IMR-90 (cell line): ENCODE measurements around the gene JSRP1. TPM values are rescaled to one million over a fixed set of nuclear protein-coding genes. Genes with fewer than 3 reads are reported as not detected.

Experiments used
- ATAC-seq: fragments of 200-7000 bp; cut with Tn5 transposase; 2 replicates; pipeline ENCODE4 v1.9.1; 2020; ENCODE audit warnings: low read depth, mild to moderate bottlenecking, moderate library complexity
- BruUV-seq: library from RNA; stranded (reverse); fragments of 400-500 nt; replicated peaks from 2 replicates; lab custom pipeline; 2021; lab: Mats Ljungman, UMichigan
- CTCF ChIA-PET: fragments of 300-600 bp; formaldehyde crosslinking; extraction: SDS; loops from one replicate; lab custom pipeline; 2021; ENCODE audit warnings: antibody characterized with exemption; lab: Yijun Ruan, JAX
- POLR2A ChIA-PET: fragments of 300-600 bp; sonication (Branson Sonifier 250); formaldehyde crosslinking; loops from one replicate; lab custom pipeline; 2022; ENCODE audit warnings: antibody characterized with exemption; ENCODE audit not compliant: unreplicated experiment; lab: Charles Lee
- DNase-seq: peaks from one replicate; pipeline ENCODE4 v3.0.0; 2013
- H2AFZ ChIP-seq: replicated peaks from 2 replicates; pipeline ENCODE3; 2013; ENCODE audit warnings: low read length, mild to moderate bottlenecking; ENCODE audit not compliant: poor library complexity
- H2AK5ac ChIP-seq: 2 replicates; pipeline ENCODE4 v1.6.1; 2013; ENCODE audit warnings: low read depth, low read length, inconsistent platforms
- H2AK9ac ChIP-seq: replicated peaks from 2 replicates; pipeline ENCODE3; 2013; ENCODE audit warnings: mild to moderate bottlenecking, low read depth, low read length, moderate library complexity; ENCODE audit not compliant: poor library complexity
- H2BK120ac ChIP-seq: 2 replicates; pipeline ENCODE4 v1.6.1; 2013; ENCODE audit warnings: low read depth, low read length, inconsistent platforms
- H2BK15ac ChIP-seq: 3 replicates; pipeline ENCODE4 v1.6.1; 2013; ENCODE audit warnings: low read depth, low read length, inconsistent platforms
- H2BK20ac ChIP-seq: 2 replicates; pipeline ENCODE4 v1.6.1; 2013; ENCODE audit warnings: low read depth, mild to moderate bottlenecking, inconsistent platforms, low read length, moderate library complexity
- H2BK5ac ChIP-seq: 2 replicates; pipeline ENCODE4 v1.6.1; 2013; ENCODE audit warnings: mild to moderate bottlenecking, low read depth, low read length, inconsistent platforms; ENCODE audit not compliant: poor library complexity, severe bottlenecking
- H3K14ac ChIP-seq: replicated peaks from 2 replicates; pipeline ENCODE4 v1.6.1; 2013; ENCODE audit warnings: low read depth, low read length, inconsistent platforms
- H3K18ac ChIP-seq: 2 replicates; pipeline ENCODE4 v1.6.1; 2013; ENCODE audit warnings: low read depth, low read length, control low read depth
- H3K23ac ChIP-seq: 2 replicates; pipeline ENCODE4 v1.6.1; 2013; ENCODE audit warnings: low read depth, low read length, inconsistent platforms
- H3K27ac ChIP-seq: 2 replicates; pipeline ENCODE4 v1.5.1; 2013; ENCODE audit warnings: mild to moderate bottlenecking, control low read depth, low read length; ENCODE audit not compliant: insufficient read depth
- H3K27me3 ChIP-seq: 2 replicates; pipeline ENCODE4 v1.6.1; 2013; ENCODE audit warnings: low read length; ENCODE audit not compliant: control insufficient read depth, insufficient read depth
- H3K36me3 ChIP-seq: 2 replicates; pipeline ENCODE4 v1.6.1; 2013; ENCODE audit warnings: low read length, mixed read lengths; ENCODE audit not compliant: control insufficient read depth, insufficient read depth
- H3K4ac ChIP-seq: 2 replicates; pipeline ENCODE4 v1.6.1; 2013; ENCODE audit warnings: low read depth, low read length, inconsistent platforms
- H3K4me1 ChIP-seq: 2 replicates; pipeline ENCODE4 v1.6.1; 2013; ENCODE audit warnings: low read length, mixed read lengths; ENCODE audit not compliant: control insufficient read depth, insufficient read depth
- H3K4me2 ChIP-seq: 2 replicates; pipeline ENCODE4 v1.6.1; 2013; ENCODE audit warnings: low read depth, mild to moderate bottlenecking, control low read depth, low read length, moderate library complexity
- H3K4me3 ChIP-seq: 2 replicates; pipeline ENCODE4 v1.5.1; 2013; ENCODE audit warnings: low read depth, mild to moderate bottlenecking, control low read depth, low read length, moderate library complexity; ENCODE audit not compliant: insufficient read depth
- H3K56ac ChIP-seq: 2 replicates; pipeline ENCODE4 v1.6.1; 2013; ENCODE audit warnings: low read length, inconsistent platforms; ENCODE audit not compliant: insufficient read depth; ENCODE audit errors: extremely low read depth
- H3K79me1 ChIP-seq, 2 experiments: 2 replicates each; pipeline ENCODE4 v1.6.1; 2013; ENCODE audit warnings: low read length in 2 of 2, inconsistent platforms in 1 of 2, low read depth in 1 of 2
- H3K9ac ChIP-seq: 2 replicates; pipeline ENCODE4 v1.6.1; 2013; ENCODE audit warnings: low read depth, low read length, control low read depth
- H3K9me1 ChIP-seq: 2 replicates; pipeline ENCODE4 v1.6.1; 2013; ENCODE audit warnings: low read length, inconsistent platforms; ENCODE audit not compliant: insufficient read depth
- H3K9me3 ChIP-seq: 2 replicates; pipeline ENCODE4 v1.6.1; 2013; ENCODE audit warnings: low read length; ENCODE audit not compliant: control insufficient read depth, insufficient read depth
- H4K20me1 ChIP-seq: 2 replicates; pipeline ENCODE4 v1.6.1; 2013; ENCODE audit warnings: low read length, inconsistent platforms; ENCODE audit not compliant: insufficient read depth
- H4K5ac ChIP-seq: 2 replicates; pipeline ENCODE4 v1.6.1; 2013; ENCODE audit warnings: mild to moderate bottlenecking, low read depth, low read length, control low read depth
- H4K8ac ChIP-seq, 2 experiments: 2 replicates each; pipeline ENCODE4 v1.6.1; 2013; ENCODE audit warnings: low read depth in 2 of 2, low read length in 2 of 2, control low read depth in 1 of 2, inconsistent platforms in 1 of 2
- H4K91ac ChIP-seq: 2 replicates; pipeline ENCODE4 v1.6.1; 2013; ENCODE audit warnings: low read depth, low read length, inconsistent platforms; ENCODE audit not compliant: insufficient read depth
- BHLHE40 ChIP-seq: fragments of 150-350 bp; IDR thresholded peaks from 2 replicates; pipeline ENCODE4 v1.6.1; 2016; ENCODE audit warnings: mild to moderate bottlenecking, low read depth, low read length
- CEBPB ChIP-seq: IDR thresholded peaks from 2 replicates; pipeline ENCODE4 v1.6.1; 2012; ENCODE audit warnings: low read depth, low read length, improper control_type of control experiment
- CHD1 ChIP-seq: IDR thresholded peaks from 2 replicates; pipeline ENCODE4 v1.6.1; 2012; ENCODE audit warnings: low read depth, low read length, improper control_type of control experiment
- ELK1 ChIP-seq: fragments of 150-350 bp; IDR thresholded peaks from 2 replicates; pipeline ENCODE4 v1.6.1; 2016; ENCODE audit warnings: low read depth, mild to moderate bottlenecking, low read length, moderate library complexity, borderline replicate concordance
- FOS ChIP-seq: fragments of 150-350 bp; IDR thresholded peaks from 2 replicates; pipeline ENCODE4 v1.6.1; 2016; ENCODE audit warnings: low read depth, low read length
- MAFK ChIP-seq: IDR thresholded peaks from 2 replicates; pipeline ENCODE4 v1.6.1; 2012; ENCODE audit warnings: low read depth, low read length, improper control_type of control experiment
- MAZ ChIP-seq: IDR thresholded peaks from 2 replicates; pipeline ENCODE4 v1.6.1; 2012; ENCODE audit warnings: low read depth, mild to moderate bottlenecking, low read length, improper control_type of control experiment, moderate library complexity, borderline replicate concordance
- MXI1 ChIP-seq: IDR thresholded peaks from 2 replicates; pipeline ENCODE4 v1.6.1; 2012; ENCODE audit warnings: low read depth, mild to moderate bottlenecking, low read length, moderate library complexity, borderline replicate concordance
- NFE2L2 ChIP-seq: fragments of 150-350 bp; IDR thresholded peaks from 2 replicates; pipeline ENCODE4 v1.6.1; 2016; ENCODE audit warnings: low read depth, mild to moderate bottlenecking, low read length
- POLR2A ChIP-seq: IDR thresholded peaks from 2 replicates; pipeline ENCODE4 v1.6.1; 2012; ENCODE audit warnings: mild to moderate bottlenecking, low read depth, low read length
- RAD21 ChIP-seq: IDR thresholded peaks from 2 replicates; pipeline ENCODE4 v1.6.1; 2012; ENCODE audit warnings: low read length, improper control_type of control experiment
- RCOR1 ChIP-seq: IDR thresholded peaks from 2 replicates; pipeline ENCODE4 v1.6.1; 2012; ENCODE audit warnings: mild to moderate bottlenecking, low read length, improper control_type of control experiment; ENCODE audit not compliant: insufficient replicate concordance
- RFX5 ChIP-seq: IDR thresholded peaks from 2 replicates; pipeline ENCODE4 v1.8.0; 2012; ENCODE audit warnings: low read depth, mild to moderate bottlenecking, low read length, moderate library complexity
- SMC3 ChIP-seq: fragments of 150-350 bp; IDR thresholded peaks from 2 replicates; pipeline ENCODE4 v1.6.1; 2016; ENCODE audit warnings: low read depth, mild to moderate bottlenecking, antibody characterized with exemption, low read length, moderate library complexity
- USF2 ChIP-seq: fragments of 150-350 bp; IDR thresholded peaks from 2 replicates; pipeline ENCODE4 v1.6.1; 2017; ENCODE audit warnings: mild to moderate bottlenecking, antibody characterized with exemption, low read length, low read depth
- WGBS, 2 experiments: methylation state at CpG; one replicate each; pipeline versions ENCODE4 v1.1.5 to v1.1.7; 2013; ENCODE audit warnings: missing lambda C conversion rate in 2 of 2; ENCODE audit not compliant: insufficient read length in 1 of 2; ENCODE audit errors: extremely low coverage in 2 of 2; 5-methylcytosine and 5-hydroxymethylcytosine counted together
- dilution Hi-C: fragments of 300-500 bp; cut with HindIII; formaldehyde crosslinking; loops from one replicate; pipeline ENCODE4 v1.14.3; 2018; ENCODE audit warnings: low sequenced_read_pairs; ENCODE audit not compliant: unreplicated experiment
- in situ Hi-C: fragments of 300-500 bp; cut with MboI; formaldehyde crosslinking; loops from 3 replicates; pipeline ENCODE4 v1.14.3; 2019; ENCODE audit warnings: low sequenced_read_pairs, inconsistent platforms, mixed read lengths
- intact Hi-C: fragments of 100-400 bp; cut with micrococcal nuclease; formaldehyde crosslinking; loops from 2 replicates; pipeline ENCODE4 v1.10.0; 2022
- polyA plus RNA-seq, 3 experiments: library from polyadenylated mRNA; depleted of rRNA; stranded (reverse); fragments of >200 nt; gene quantifications; 2 replicates each; pipeline ENCODE4 v1.2.3, GENCODE V29; 2012; ENCODE audit warnings: low replicate concordance in 1 of 3
- total RNA-seq: library from RNA; depleted of rRNA; stranded (reverse); fragments of >200 nt; gene quantifications from 2 replicates; pipeline ENCODE4 v1.2.3, GENCODE V29; 2012

JSRP1 gene
- total and polyA plus RNA-seq, 2 of the 4 experiments (the other 2 are of a cell fraction): not detected

GRCh38 chr19:2237051-2237868 lies 19.0 kb downstream of the JSRP1 start:
- DNase-seq (no peak), ATAC-seq (peak; percentile 25)
- ChIA-PET CTCF (interaction anchor here (1.6 kb wide), 1 partner anchor 25 kb away, joined by 6 read pairs; no protein-coding TSS in a partner anchor), POLR2A (no interaction called here)
- H3K4ac ChIP-seq: peak overlapping the region; percentile 82
- H3K23ac ChIP-seq: peak overlapping the region; percentile 39; the same call in 1 of the 2 replicates
- peak overlapping the region; percentile 82 for H2AK9ac ChIP-seq
- intact Hi-C loops: loop anchor here (2.0 to 5.0 kb wide), 2 partner anchors 80 to 375 kb away; no protein-coding TSS in a partner anchor
- peak overlapping the region; percentile 94 for H3K4me2 ChIP-seq
- peaks cover 50% of the 10 kb centered on the region for H4K20me1 ChIP-seq
- peaks cover 17% of the 10 kb centered on the region for H3K36me3 ChIP-seq
- dilution Hi-C loops: no loop called here
- peaks cover 13% of the 10 kb centered on the region for H3K9me1 ChIP-seq
- H3K9me3 ChIP-seq: no peaks in the 10 kb centered on the region
- H4K91ac ChIP-seq: peak overlapping the region; percentile 58; the same call in 1 of the 2 replicates
- no peak overlapping the region for H2BK20ac ChIP-seq
- H2BK120ac ChIP-seq: no peak overlapping the region; the same call in 1 of the 2 replicates
- H3K79me1 ChIP-seq: peaks cover 0 to 65% of the 10 kb centered on the region in 2 experiments; a peak in 3 of 4 replicates
- peak overlapping the region; percentile 84 for H3K9ac ChIP-seq
- peak overlapping the region; percentile 67 for H3K4me3 ChIP-seq
- H2BK15ac ChIP-seq: no peak overlapping the region
- H3K27me3 ChIP-seq: no peaks in the 10 kb centered on the region
- H2AFZ ChIP-seq: peak overlapping the region; percentile 99
- H3K27ac ChIP-seq: peak overlapping the region; percentile 93
- peak overlapping the region; percentile 71 for H3K14ac ChIP-seq
- WGBS, 2 experiments: 97% methylated on average over 10 of the region's 43 CpGs; no CpG with 5 or more reads in 1 of the 2 experiments
- no TSS peak for BruUV-seq
- H3K56ac ChIP-seq: peak overlapping the region; percentile 48; the same call in 1 of the 2 replicates
- H2AK5ac ChIP-seq: peak overlapping the region; percentile 97
- in situ Hi-C loops: no loop called here
- H4K5ac ChIP-seq: peak overlapping the region; percentile 25
- H3K18ac ChIP-seq: no peak overlapping the region; the same call in 1 of the 2 replicates
- H2BK5ac ChIP-seq: peak overlapping the region; percentile 86
- peak overlapping the region; percentile 78 to 92 for H4K8ac ChIP-seq
- H3K4me1 ChIP-seq: peaks cover 22% of the 10 kb centered on the region
- no peak for TF ChIP-seq RFX5
- no peak for TF ChIP-seq POLR2A
- no peak for TF ChIP-seq MAZ
- no peak for TF ChIP-seq SMC3
- TF ChIP-seq CEBPB: no peak
- no peak for TF ChIP-seq RAD21
- no peak for TF ChIP-seq USF2
- no peak for TF ChIP-seq RCOR1
- no peak for TF ChIP-seq BHLHE40
- TF ChIP-seq MXI1: no peak
- no peak for TF ChIP-seq MAFK
- TF ChIP-seq NFE2L2: no peak
- TF ChIP-seq FOS: no peak
- no peak for TF ChIP-seq CHD1
- no peak for TF ChIP-seq ELK1
